Endothelial cell of umbilical vein (primary cell): Measurements from ENCODE around the gene ITPKA. TPM values are rescaled to one million over a fixed set of nuclear protein-coding genes. Genes with fewer than 3 reads are reported as not detected.

Experiments used
- BruUV-seq: library from RNA; stranded (reverse); fragments of 400-500 nt; replicated peaks from 2 replicates; lab custom pipeline; 2021; lab: Mats Ljungman, UMichigan
- CTCF ChIA-PET: fragments of 300-600, 350-600 bp; sonication (Branson Sonifier 250); formaldehyde crosslinking; loops from one replicate; lab custom pipeline; 2021; ENCODE audit warnings: antibody characterized with exemption, inconsistent platforms; lab: Charles Lee
- POLR2A ChIA-PET: fragments of 300-600, 350-600 bp; sonication (Branson Sonifier 250); formaldehyde crosslinking; loops from one replicate; lab custom pipeline; 2021; ENCODE audit warnings: antibody characterized with exemption, inconsistent platforms; lab: Charles Lee
- DNase-seq: peaks from one replicate; pipeline ENCODE4 v3.0.0-alpha.2; 2011; ENCODE audit warnings: low read depth, low spot score
- FAIRE-seq: peaks from 2 replicates; lab custom pipeline; 2011; peaks lifted over from hg19 to GRCh38; lab: Jason Lieb, UNC
- H2AFZ ChIP-seq: 2 replicates; pipeline ENCODE4 v1.6.0; 2012; ENCODE audit warnings: low read depth, low read length, control low read depth, inconsistent platforms
- H3K27ac ChIP-seq: 2 replicates; pipeline ENCODE4 v1.5.1; 2011; ENCODE audit warnings: low read depth, mild to moderate bottlenecking, control low read depth, low read length, moderate library complexity; ENCODE audit not compliant: insufficient read depth
- H3K27me3 ChIP-seq, 2 experiments: 2 replicates each; pipeline versions ENCODE4 v1.6.0 to v1.6.1; 2011; ENCODE audit warnings: low read length in 2 of 2, mixed read lengths in 1 of 2; ENCODE audit not compliant: control insufficient read depth in 2 of 2, insufficient read depth in 2 of 2
- H3K36me3 ChIP-seq, 2 experiments: 2 replicates in 1 of 2; 3 replicates in 1 of 2; pipeline ENCODE4 v1.5.1; 2011; ENCODE audit warnings: low read length in 2 of 2, mild to moderate bottlenecking in 1 of 2, moderate library complexity in 1 of 2; ENCODE audit not compliant: control insufficient read depth in 2 of 2, insufficient read depth in 2 of 2; ENCODE audit errors: extremely low read depth in 1 of 2
- H3K4me1 ChIP-seq: 3 replicates; pipeline ENCODE4 v1.5.1; 2011; ENCODE audit warnings: mild to moderate bottlenecking, low read length; ENCODE audit not compliant: control insufficient read depth, insufficient read depth; ENCODE audit errors: extremely low read depth
- H3K4me2 ChIP-seq: 2 replicates; pipeline ENCODE4 v1.6.1; 2011; ENCODE audit warnings: low read length, control low read depth, mixed read lengths; ENCODE audit not compliant: insufficient read depth
- H3K4me3 ChIP-seq, 3 experiments: fragments of 200-600 bp in 1 of 3; sonication (generic), shearing (Covaris generic) in 1 of 3; replicated peaks in 1 of 3; 2 replicates each; pipeline ENCODE4 v1.5.1; 2011 to 2016; ENCODE audit warnings: control low read depth in 3 of 3, low read length in 3 of 3, mild to moderate bottlenecking in 2 of 3, inconsistent platforms in 1 of 3, low read depth in 1 of 3, moderate library complexity in 1 of 3; ENCODE audit not compliant: insufficient read depth in 1 of 3
- H3K79me2 ChIP-seq: 2 replicates; pipeline ENCODE4 v1.6.0; 2012; ENCODE audit warnings: low read length, inconsistent platforms; ENCODE audit not compliant: control insufficient read depth, insufficient read depth
- H3K9ac ChIP-seq: replicated peaks from 2 replicates; pipeline ENCODE3; 2011; ENCODE audit warnings: low read length, control low read depth; ENCODE audit not compliant: insufficient read depth; ENCODE audit errors: extremely low read depth
- H3K9me1 ChIP-seq: replicated peaks from 3 replicates; pipeline ENCODE4 v1.6.0; 2011; ENCODE audit warnings: mild to moderate bottlenecking, low read length; ENCODE audit not compliant: control insufficient read depth, insufficient read depth; ENCODE audit errors: extremely low read depth
- H3K9me3 ChIP-seq: replicated peaks from 2 replicates; pipeline ENCODE4 v1.5.1; 2012; ENCODE audit warnings: low read length, inconsistent platforms; ENCODE audit not compliant: control insufficient read depth, insufficient read depth
- H4K20me1 ChIP-seq: replicated peaks from 2 replicates; pipeline ENCODE3; 2011; ENCODE audit warnings: mild to moderate bottlenecking, low read length; ENCODE audit not compliant: control insufficient read depth, insufficient read depth; ENCODE audit errors: extremely low read depth
- EZH2 ChIP-seq: IDR thresholded peaks from 2 replicates; pipeline ENCODE4 v1.6.1; 2012; ENCODE audit warnings: borderline replicate concordance, low read depth, mild to moderate bottlenecking, moderate library complexity, low read length, inconsistent platforms; ENCODE audit not compliant: severe bottlenecking
- FOS ChIP-seq: IDR thresholded peaks from 2 replicates; pipeline ENCODE4 v1.6.1; 2011; ENCODE audit warnings: mild to moderate bottlenecking, low read length, moderate library complexity, borderline replicate concordance; ENCODE audit not compliant: insufficient read depth
- dilution Hi-C: fragments of 300-500 bp; cut with MboI; formaldehyde crosslinking; loops from one replicate; pipeline ENCODE4 v1.15.0; 2019; ENCODE audit warnings: low sequenced_read_pairs; ENCODE audit not compliant: extremely low pct_ligation_motif_present
- intact Hi-C: fragments of 100-400 bp; cut with micrococcal nuclease; formaldehyde crosslinking; loops from one replicate; pipeline ENCODE4 v1.10.0; 2022
- polyA plus RNA-seq, 4 experiments: library from polyadenylated mRNA; depleted of rRNA in 3 of 4; stranded (reverse) in 3 of 4; unstranded in 1 of 4; fragments of >200 nt; gene quantifications; 2 replicates each; pipeline versions ENCODE4 v1.2.1 to v1.2.3, GENCODE V29; 2011 to 2012; ENCODE audit warnings: missing spikeins in 1 of 4
- total RNA-seq: library from RNA; stranded (reverse); gene quantifications from 2 replicates; pipeline ENCODE4 v1.2.3, GENCODE V29; 2021

ITPKA gene
- total and polyA plus RNA-seq, 2 donors (not counting 3 experiments of a cell fraction or from before 2014, with no cell fraction given), result 0.14 to 0.66 TPM

GRCh38 chr15:41494190-41494921 lies 682 bp downstream of the ITPKA start:
- Histone ChIP-seq H3K9me1 (no peaks in the 10 kb centered on the region), H3K27me3 (peaks cover 19 to 36% of the 10 kb centered on the region in 2 experiments), H4K20me1 (no peaks in the 10 kb centered on the region), H3K27ac (no peak overlapping the region), H3K4me1 (peaks cover 30% of the 10 kb centered on the region), H3K9ac (no peak overlapping the region), H2AFZ (no peak overlapping the region), H3K4me2 (peak overlapping the region; percentile 69), H3K4me3 (peak overlapping the region in 1 of 3 experiments; percentile 51), H3K79me2 (no peaks in the 10 kb centered on the region), H3K36me3 (no peaks in the 10 kb centered on the region), H3K9me3 (no peaks in the 10 kb centered on the region)
- dilution Hi-C loops, result no loop called here
- ChIA-PET POLR2A (no interaction called here), CTCF (interaction anchor here (3.1 kb wide), 1 partner anchor 29 kb away, joined by 16 read pairs; no protein-coding TSS in a partner anchor)
- TF ChIP-seq EZH2 (peak; percentile 46), FOS (no peak)
- BruUV-seq, result no TSS peak
- DNase-seq (no peak), FAIRE-seq (no peak)
- intact Hi-C loops, result no loop called here

- Histone ChIP-seq H3K9me1 (no peaks in the 10 kb centered on the region), H3K9ac (no peak overlapping the region), H3K27ac (no peak overlapping the region), H3K4me1 (peaks cover 27% of the 10 kb centered on the region), H3K4me3 (no peak overlapping the region), H3K4me2 (no peak overlapping the region), H2AFZ (no peak overlapping the region), H4K20me1 (no peaks in the 10 kb centered on the region), H3K9me3 (no peaks in the 10 kb centered on the region), H3K79me2 (no peaks in the 10 kb centered on the region), H3K27me3 (peaks cover 19 to 36% of the 10 kb centered on the region in 2 experiments), H3K36me3 (no peaks in the 10 kb centered on the region)
- FAIRE-seq (peak; percentile 8), DNase-seq (no peak)
- dilution Hi-C loops (no loop called here), intact Hi-C loops (no loop called here)
- ChIA-PET POLR2A (no interaction called here), CTCF (no interaction called here)
- no TSS peak for BruUV-seq
- peak; percentile 87 for TF ChIP-seq EZH2
- TF ChIP-seq FOS, result no peak
These were observed 1.5 kb downstream of the ITPKA start for GRCh38 chr15:41494922-41495735.
